ENCODE measurements around the gene UCN. TPM values are rescaled to one million over a fixed set of nuclear protein-coding genes. Genes with fewer than 3 reads are reported as not detected.

The UCN gene
- total RNA-seq, 1 donor from 2014 or later, result 1.8 TPM

DNA sequence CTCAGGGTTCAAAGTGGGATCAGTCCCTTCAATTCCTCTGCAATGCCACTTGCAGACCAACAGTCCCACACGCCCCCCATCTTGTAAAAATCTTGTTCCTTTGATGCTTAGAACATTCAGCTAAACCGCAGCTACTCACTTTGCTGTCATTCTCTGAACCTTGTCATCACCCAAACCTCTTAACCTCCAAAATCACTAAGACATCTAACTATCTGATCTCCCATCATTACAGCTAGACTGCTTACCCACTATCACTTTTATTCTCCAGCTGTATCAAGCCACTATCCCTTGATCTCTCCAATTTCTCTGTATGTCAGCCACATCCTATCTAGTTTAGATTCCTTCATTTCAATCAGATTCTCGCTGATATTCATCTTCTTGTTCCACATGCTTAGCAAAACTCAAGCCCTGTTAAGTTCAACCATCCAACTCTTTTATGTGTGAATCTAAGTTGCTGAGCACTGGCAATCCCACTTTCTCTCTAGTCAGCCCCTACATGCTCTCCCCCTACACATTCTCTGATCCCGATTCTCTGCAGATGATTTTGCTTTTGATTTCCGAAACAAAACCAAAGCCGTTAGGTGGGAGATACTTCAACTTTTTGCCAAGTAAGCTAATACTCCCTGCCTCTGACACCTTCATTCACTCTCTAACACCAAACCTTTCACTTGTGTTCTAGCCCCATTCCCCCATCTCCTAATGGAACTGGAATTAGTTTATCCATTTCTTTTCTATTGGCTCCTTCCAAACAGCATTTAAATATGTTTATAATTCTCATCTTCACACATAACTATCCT, 43.8 kb upstream of the UCN start:
- FAIRE-seq, result no peak
- TF ChIP-seq, protein P1, sequence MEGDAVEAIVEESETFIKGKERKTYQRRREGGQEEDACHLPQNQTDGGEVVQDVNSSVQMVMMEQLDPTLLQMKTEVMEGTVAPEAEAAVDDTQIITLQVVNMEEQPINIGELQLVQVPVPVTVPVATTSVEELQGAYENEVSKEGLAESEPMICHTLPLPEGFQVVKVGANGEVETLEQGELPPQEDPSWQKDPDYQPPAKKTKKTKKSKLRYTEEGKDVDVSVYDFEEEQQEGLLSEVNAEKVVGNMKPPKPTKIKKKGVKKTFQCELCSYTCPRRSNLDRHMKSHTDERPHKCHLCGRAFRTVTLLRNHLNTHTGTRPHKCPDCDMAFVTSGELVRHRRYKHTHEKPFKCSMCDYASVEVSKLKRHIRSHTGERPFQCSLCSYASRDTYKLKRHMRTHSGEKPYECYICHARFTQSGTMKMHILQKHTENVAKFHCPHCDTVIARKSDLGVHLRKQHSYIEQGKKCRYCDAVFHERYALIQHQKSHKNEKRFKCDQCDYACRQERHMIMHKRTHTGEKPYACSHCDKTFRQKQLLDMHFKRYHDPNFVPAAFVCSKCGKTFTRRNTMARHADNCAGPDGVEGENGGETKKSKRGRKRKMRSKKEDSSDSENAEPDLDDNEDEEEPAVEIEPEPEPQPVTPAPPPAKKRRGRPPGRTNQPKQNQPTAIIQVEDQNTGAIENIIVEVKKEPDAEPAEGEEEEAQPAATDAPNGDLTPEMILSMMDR (IDR thresholded peaks at IDR 0.05; ENCODE audit: insufficient read depth, low read length, severe bottlenecking), result no peak
- no peak for DNase-seq (ENCODE audit: low read depth)
- Histone ChIP-seq H3K27me3 (ENCODE audit: control insufficient read depth, insufficient read depth, low read length) (no peaks in the 10 kb centered on the region), H3K4me3 (ENCODE audit: low read depth, low read length) (no peak overlapping the region), H3K36me3 (ENCODE audit: control insufficient read depth, insufficient read depth, low read length) (no peaks in the 10 kb centered on the region)

DNA sequence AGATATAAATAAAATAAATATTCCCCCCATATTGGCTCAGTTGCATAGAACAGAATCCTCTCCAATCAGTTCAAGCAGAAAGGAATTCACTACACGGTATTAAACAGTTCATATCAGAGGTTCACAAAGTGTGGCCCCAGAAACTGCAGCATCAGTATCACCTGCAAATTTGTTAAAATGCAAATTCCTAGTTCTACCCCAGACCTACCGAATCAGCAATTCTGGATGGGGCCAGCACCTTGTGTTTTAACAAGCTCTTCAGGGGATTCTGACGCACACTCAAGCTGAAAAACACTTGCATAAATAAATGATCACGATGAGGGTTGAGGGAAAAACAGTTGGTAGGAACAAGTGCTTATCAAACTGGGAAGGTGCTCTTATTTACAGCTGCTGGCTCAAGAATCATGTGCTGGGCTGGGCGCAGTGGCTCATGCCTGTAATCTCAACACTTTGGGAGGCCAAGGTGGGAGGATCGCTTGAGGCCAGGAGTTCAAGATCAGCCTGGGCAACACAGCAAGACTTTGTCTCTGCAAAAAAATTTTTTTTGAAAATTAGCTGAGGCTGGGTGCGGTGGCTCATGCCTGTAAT, 42.0 kb upstream of the UCN start:
- FAIRE-seq (no peak), DNase-seq (ENCODE audit: low read depth) (no peak)
- Histone ChIP-seq H3K4me3 (ENCODE audit: low read depth, low read length) (no peak overlapping the region), H3K27me3 (ENCODE audit: control insufficient read depth, insufficient read depth, low read length) (no peaks in the 10 kb centered on the region), H3K36me3 (ENCODE audit: control insufficient read depth, insufficient read depth, low read length) (no peaks in the 10 kb centered on the region)
- TF ChIP-seq, protein P1 (IDR thresholded peaks at IDR 0.05; ENCODE audit: insufficient read depth, low read length, severe bottlenecking), result no peak

DNA sequence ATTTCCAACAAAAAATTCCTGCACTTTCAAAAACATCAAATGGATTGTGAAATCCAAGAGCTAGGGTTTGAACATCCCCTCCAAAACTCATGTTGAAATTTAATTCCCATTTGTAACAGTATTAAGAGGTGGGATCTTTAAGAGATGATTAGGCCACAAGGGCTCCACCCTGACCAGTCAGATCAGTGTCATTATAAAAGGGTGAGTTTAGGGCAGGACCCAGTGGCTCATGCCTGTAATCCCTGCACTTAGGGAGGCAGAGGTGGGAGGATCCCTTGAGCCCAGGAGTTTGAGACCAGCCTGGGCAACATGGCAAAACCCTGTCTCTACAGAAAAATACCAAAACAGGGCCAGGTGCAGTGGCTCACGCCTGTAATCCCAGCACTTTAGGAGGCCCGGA, 39.4 kb upstream of the UCN start:
- H3K4me3 ChIP-seq (ENCODE audit: low read depth, low read length), result no peak overlapping the region
- H3K36me3 ChIP-seq (ENCODE audit: control insufficient read depth, insufficient read depth, low read length), result peaks cover 7% of the 10 kb centered on the region
- FAIRE-seq (no peak), DNase-seq (ENCODE audit: low read depth) (no peak)
- TF ChIP-seq, protein P1 (IDR thresholded peaks at IDR 0.05; ENCODE audit: insufficient read depth, low read length, severe bottlenecking), result no peak
- H3K27me3 ChIP-seq (ENCODE audit: control insufficient read depth, insufficient read depth, low read length), result no peaks in the 10 kb centered on the region

DNA sequence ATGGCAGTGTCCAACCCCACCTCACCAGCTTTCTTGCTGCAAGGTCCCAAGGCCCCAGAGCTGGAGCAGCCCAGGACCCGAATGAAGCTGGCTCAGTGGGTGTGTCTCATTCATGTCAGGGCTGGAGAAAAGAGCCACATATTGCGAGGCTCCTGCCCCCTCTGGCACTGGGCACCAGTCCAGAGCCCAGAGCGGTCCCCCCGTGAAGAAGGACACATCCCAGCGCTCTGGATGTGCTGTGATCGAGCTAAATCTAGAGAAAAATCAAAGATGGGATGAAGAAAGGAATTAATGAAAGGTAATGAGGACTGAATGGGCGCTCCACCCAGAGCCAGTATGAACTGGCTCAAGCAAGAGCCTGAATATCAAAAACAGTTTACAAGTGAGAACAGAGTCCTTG, 27.9 kb upstream of the UCN start:
- TF ChIP-seq, protein P1 (IDR thresholded peaks at IDR 0.05; ENCODE audit: insufficient read depth, low read length, severe bottlenecking), result no peak
- Histone ChIP-seq H3K4me3 (ENCODE audit: low read depth, low read length) (no peak overlapping the region), H3K27me3 (ENCODE audit: control insufficient read depth, insufficient read depth, low read length) (no peaks in the 10 kb centered on the region), H3K36me3 (ENCODE audit: control insufficient read depth, insufficient read depth, low read length) (peaks cover 27% of the 10 kb centered on the region)
- DNase-seq (ENCODE audit: low read depth) (no peak), FAIRE-seq (no peak)

DNA sequence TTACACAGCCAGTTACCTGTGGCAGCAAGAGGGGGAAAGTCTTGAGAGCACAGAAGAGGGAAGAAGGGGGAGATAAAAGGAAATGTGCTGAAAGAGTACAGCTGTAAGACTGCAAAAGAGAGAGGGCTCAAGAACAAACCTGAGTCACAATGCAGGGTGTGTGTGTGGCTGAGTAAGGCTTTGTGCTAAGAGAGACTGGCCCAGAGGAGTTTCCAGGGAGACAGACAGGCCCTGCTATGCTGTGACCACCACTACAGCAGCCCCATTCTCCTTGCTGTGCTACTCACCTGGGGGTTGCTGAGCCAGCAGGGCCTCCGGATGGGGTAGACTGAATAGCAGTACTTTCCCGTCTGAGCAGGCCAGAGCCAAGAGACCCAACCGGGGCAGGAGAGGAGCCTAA, 27.1 kb upstream of the UCN start:
- Histone ChIP-seq H3K4me3 (ENCODE audit: low read depth, low read length) (no peak overlapping the region), H3K27me3 (ENCODE audit: control insufficient read depth, insufficient read depth, low read length) (no peaks in the 10 kb centered on the region), H3K36me3 (ENCODE audit: control insufficient read depth, insufficient read depth, low read length) (peaks cover 27% of the 10 kb centered on the region)
- DNase-seq (ENCODE audit: low read depth) (peak; percentile 4), FAIRE-seq (no peak)
- TF ChIP-seq, protein P1 (IDR thresholded peaks at IDR 0.05; ENCODE audit: insufficient read depth, low read length, severe bottlenecking), result no peak

All from bronchial epithelial cell (primary cell).